GM13976 (cell line): ENCODE results near the gene MAP1LC3C.

ENCODE experiments used
- DNase-seq: peaks from one replicate; pipeline ENCODE4 v3.0.0; 2012; ENCODE audit warnings: low spot score
- in situ Hi-C: fragments of 300-500 bp; cut with MboI; formaldehyde crosslinking; loops from one replicate; pipeline ENCODE4 v1.12.0; 2022; ENCODE audit warnings: low sequenced_read_pairs, mixed read lengths, inconsistent platforms; ENCODE audit not compliant: unreplicated experiment
- TF ChIP-seq, protein P1 (sequence below): IDR thresholded peaks from 2 replicates; pipeline ENCODE4 v1.5.1; 2012; ENCODE audit warnings: borderline replicate concordance, mild to moderate bottlenecking; ENCODE audit not compliant: insufficient read depth; ENCODE audit errors: extremely low read depth, missing control alignments, control extremely low read depth

The MAP1LC3C gene

GRCh38 chr1:241999026-241999425 is at the start of gene MAP1LC3C:
Gene MAP1LC3C, minus strand, starts transcription at chr1:241999098. Its CDS starts 90 bp downstream, at chr1:241999008.
- in situ Hi-C loops = loop anchor here (10.0 kb wide), 2 partner anchors 384 to 474 kb away; no protein-coding TSS in a partner anchor
- DNase-seq = no peak
- TF ChIP-seq, protein P1, sequence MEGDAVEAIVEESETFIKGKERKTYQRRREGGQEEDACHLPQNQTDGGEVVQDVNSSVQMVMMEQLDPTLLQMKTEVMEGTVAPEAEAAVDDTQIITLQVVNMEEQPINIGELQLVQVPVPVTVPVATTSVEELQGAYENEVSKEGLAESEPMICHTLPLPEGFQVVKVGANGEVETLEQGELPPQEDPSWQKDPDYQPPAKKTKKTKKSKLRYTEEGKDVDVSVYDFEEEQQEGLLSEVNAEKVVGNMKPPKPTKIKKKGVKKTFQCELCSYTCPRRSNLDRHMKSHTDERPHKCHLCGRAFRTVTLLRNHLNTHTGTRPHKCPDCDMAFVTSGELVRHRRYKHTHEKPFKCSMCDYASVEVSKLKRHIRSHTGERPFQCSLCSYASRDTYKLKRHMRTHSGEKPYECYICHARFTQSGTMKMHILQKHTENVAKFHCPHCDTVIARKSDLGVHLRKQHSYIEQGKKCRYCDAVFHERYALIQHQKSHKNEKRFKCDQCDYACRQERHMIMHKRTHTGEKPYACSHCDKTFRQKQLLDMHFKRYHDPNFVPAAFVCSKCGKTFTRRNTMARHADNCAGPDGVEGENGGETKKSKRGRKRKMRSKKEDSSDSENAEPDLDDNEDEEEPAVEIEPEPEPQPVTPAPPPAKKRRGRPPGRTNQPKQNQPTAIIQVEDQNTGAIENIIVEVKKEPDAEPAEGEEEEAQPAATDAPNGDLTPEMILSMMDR = no peak

DNA sequence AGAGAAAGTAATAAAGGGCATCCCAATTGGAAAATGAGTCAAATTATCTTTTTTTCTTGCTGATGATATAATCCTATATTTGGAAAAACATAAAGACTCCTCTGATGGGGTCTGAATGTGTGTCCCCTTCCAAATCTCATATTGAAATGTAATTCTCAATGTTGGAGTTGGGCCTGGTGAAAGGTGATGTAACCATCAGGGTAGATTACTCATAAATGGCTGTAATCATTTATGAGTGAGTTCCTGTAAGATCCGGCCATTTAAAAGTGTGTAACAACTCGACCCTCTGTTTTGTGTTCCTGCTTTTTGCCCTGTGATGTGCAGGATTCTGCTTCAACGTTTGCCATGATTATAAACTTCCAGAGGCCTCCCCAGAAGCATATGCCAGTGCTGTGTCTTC is 44.3 kb upstream of the MAP1LC3C start:
- TF ChIP-seq, protein P1 = no peak
- no peak for DNase-seq
- in situ Hi-C loops = no loop called here

- TF ChIP-seq, protein P1 = no peak
- no peak for DNase-seq
- in situ Hi-C loops = no loop called here
Observed at GRCh38 chr1:242034392-242034791, 35.5 kb upstream of the MAP1LC3C start.

DNA sequence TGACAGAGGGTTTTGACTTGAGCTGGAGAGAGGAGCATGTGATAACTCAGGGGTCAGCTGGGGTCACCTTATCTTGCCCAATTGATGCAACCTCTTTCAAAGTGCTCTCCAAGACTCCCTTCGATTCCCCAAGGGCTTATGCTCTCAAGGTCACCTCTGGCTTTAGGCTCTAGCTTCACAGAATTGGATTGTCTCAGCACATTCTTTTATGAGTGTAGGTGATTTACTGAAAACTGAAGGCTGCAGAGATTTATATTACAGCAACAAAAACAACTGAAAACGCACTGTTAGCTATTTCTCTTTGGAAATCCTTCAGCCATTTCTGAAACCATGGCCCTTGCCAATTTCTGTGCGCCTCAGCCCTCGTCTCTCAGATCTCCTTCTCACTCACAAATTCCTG is 34.5 kb upstream of the MAP1LC3C start:
- no peak for DNase-seq
- TF ChIP-seq, protein P1 = no peak
- in situ Hi-C loops = no loop called here

GRCh38 chr1:242030071-242030470 is 31.2 kb upstream of the MAP1LC3C start:
- no peak for DNase-seq
- in situ Hi-C loops = no loop called here
- TF ChIP-seq, protein P1 = no peak

DNA sequence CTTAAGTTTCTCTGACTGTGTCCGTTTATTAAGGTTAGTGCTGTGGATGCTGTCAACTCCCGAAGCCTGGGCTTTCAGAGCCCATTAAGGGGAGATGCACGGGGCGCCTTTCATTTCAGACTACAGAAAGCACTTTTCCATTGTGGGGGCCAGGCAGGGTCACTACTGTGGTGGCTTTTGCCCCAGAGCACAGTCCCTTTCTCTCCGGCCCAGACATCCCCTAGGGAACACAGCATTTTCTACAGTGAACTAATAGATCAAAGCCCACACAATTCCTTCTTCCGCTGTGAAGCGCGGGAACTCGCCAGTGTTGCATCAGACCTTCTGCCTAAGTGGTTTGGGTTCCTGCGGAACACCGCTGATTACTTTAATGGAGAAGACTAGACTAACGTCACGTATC is 26.8 kb upstream of the MAP1LC3C start:
- TF ChIP-seq, protein P1 = no peak
- no peak for DNase-seq

GRCh38 chr1:242023805-242024204 is 24.9 kb upstream of the MAP1LC3C start:
- TF ChIP-seq, protein P1 = no peak
- in situ Hi-C loops = no loop called here
- DNase-seq = no peak

More for the DNA sequence above, 26.8 kb upstream of the MAP1LC3C start:
- in situ Hi-C loops = no loop called here
